NCI-H128 (cell line): ENCODE data around the gene SEPTIN14.
"Not testable (repeated sequence)": the region's sequence is repeated elsewhere in the genome, so short reads cannot be mapped to it uniquely, and the experiment has no call there.

ENCODE experiments used
- DNase-seq: peaks from one replicate; lab custom pipeline; 2025; ENCODE audit not compliant: unreplicated experiment; lab: John Stamatoyannopoulos, UW

The SEPTIN14 gene

GRCh38 chr7:55862652-55863051 is at the start of gene SEPTIN14:
Gene SEPTIN14, minus strand, starts transcription at chr7:55862752. Its CDS starts 756 bp downstream, at chr7:55861996.
- not testable (repeated sequence) for DNase-seq

- DNase-seq = no peak
Measured at GRCh38 chr7:55903985-55904759, 41.6 kb upstream of the SEPTIN14 start.

- not testable (repeated sequence) for DNase-seq
Measured at GRCh38 chr7:55901059-55901458, 38.5 kb upstream of the SEPTIN14 start.

- no peak for DNase-seq
Measured at GRCh38 chr7:55898287-55898686, 35.7 kb upstream of the SEPTIN14 start.

- no peak for DNase-seq
Measured at GRCh38 chr7:55895021-55895420, 32.5 kb upstream of the SEPTIN14 start.

- DNase-seq = no peak
Measured at GRCh38 chr7:55893940-55894339, 31.4 kb upstream of the SEPTIN14 start.

GRCh38 chr7:55888378-55888777 is 25.8 kb upstream of the SEPTIN14 start:
- DNase-seq = not testable (repeated sequence)

GRCh38 chr7:55887821-55888247 is 25.3 kb upstream of the SEPTIN14 start:
- no peak for DNase-seq

- no peak for DNase-seq
Measured at GRCh38 chr7:55884321-55884720, 21.8 kb upstream of the SEPTIN14 start.

GRCh38 chr7:55878691-55879090 is 16.1 kb upstream of the SEPTIN14 start:
- no peak for DNase-seq

- no peak for DNase-seq
Measured at GRCh38 chr7:55877308-55877707, 14.8 kb upstream of the SEPTIN14 start.

GRCh38 chr7:55873765-55874164 is 11.2 kb upstream of the SEPTIN14 start:
- DNase-seq = no peak

- no peak for DNase-seq
Measured at GRCh38 chr7:55871932-55872485, 9.5 kb upstream of the SEPTIN14 start.

GRCh38 chr7:55868989-55869388 is 6.4 kb upstream of the SEPTIN14 start:
- DNase-seq = not testable (repeated sequence)

- DNase-seq = not testable (repeated sequence)
Measured at GRCh38 chr7:55845164-55845563, 17.4 kb downstream of the SEPTIN14 start.

- DNase-seq = no peak
Measured at GRCh38 chr7:55838595-55838994, 24.0 kb downstream of the SEPTIN14 start.

- DNase-seq = no peak
Measured at GRCh38 chr7:55827577-55827976, 35.0 kb downstream of the SEPTIN14 start.

GRCh38 chr7:55818686-55819085 is 43.9 kb downstream of the SEPTIN14 start:
- no peak for DNase-seq

GRCh38 chr7:55797260-55797659 is 65.3 kb downstream of the SEPTIN14 start:
- DNase-seq = not testable (repeated sequence)

GRCh38 chr7:55794527-55794926 is 68.0 kb downstream of the SEPTIN14 start:
- no peak for DNase-seq

GRCh38 chr7:55792048-55792447 is 70.5 kb downstream of the SEPTIN14 start:
- no peak for DNase-seq

- DNase-seq = no peak
Measured at GRCh38 chr7:55787796-55788195, 74.8 kb downstream of the SEPTIN14 start.

- no peak for DNase-seq
Measured at GRCh38 chr7:55786901-55787300, 75.7 kb downstream of the SEPTIN14 start.
